Lower leg skin (tissue), 3 donors: ENCODE results near the gene PML.

Experiments
- POLR2A ChIP-seq, 2 donors: fragments of 450-650 bp; IDR thresholded peaks; one replicate each; pipeline ENCODE4 v1.6.1; 2016 to 2017; ENCODE audit warnings: antibody characterized with exemption in 2 of 2, mild to moderate bottlenecking in 1 of 2, moderate library complexity in 1 of 2
- TF ChIP-seq, protein P1 (sequence below), 3 donors: fragments of 450-650 bp; IDR thresholded peaks; one replicate each; pipeline ENCODE4 v1.5.1; 2016; ENCODE audit warnings: antibody characterized with exemption in 3 of 3, mild to moderate bottlenecking in 3 of 3, moderate library complexity in 2 of 3

GRCh38 chr15:74050556-74051234, 56.2 kb downstream of the PML start:
- no peak for TF ChIP-seq POLR2A (IDR thresholded peaks at IDR 0.05)
- TF ChIP-seq, protein P1, sequence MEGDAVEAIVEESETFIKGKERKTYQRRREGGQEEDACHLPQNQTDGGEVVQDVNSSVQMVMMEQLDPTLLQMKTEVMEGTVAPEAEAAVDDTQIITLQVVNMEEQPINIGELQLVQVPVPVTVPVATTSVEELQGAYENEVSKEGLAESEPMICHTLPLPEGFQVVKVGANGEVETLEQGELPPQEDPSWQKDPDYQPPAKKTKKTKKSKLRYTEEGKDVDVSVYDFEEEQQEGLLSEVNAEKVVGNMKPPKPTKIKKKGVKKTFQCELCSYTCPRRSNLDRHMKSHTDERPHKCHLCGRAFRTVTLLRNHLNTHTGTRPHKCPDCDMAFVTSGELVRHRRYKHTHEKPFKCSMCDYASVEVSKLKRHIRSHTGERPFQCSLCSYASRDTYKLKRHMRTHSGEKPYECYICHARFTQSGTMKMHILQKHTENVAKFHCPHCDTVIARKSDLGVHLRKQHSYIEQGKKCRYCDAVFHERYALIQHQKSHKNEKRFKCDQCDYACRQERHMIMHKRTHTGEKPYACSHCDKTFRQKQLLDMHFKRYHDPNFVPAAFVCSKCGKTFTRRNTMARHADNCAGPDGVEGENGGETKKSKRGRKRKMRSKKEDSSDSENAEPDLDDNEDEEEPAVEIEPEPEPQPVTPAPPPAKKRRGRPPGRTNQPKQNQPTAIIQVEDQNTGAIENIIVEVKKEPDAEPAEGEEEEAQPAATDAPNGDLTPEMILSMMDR (IDR thresholded peaks at IDR 0.05), result no peak
